Kidney (tissue), 14 donors: Measurements from ENCODE around the gene EIF2D. TPM values are rescaled to one million over a fixed set of nuclear protein-coding genes. Genes with fewer than 3 reads are reported as not detected.

Experiments used
- DNase-seq, 5 donors: peaks; one replicate each; pipeline ENCODE4 v3.0.0-alpha.2; 2013 to 2020
- FAIRE-seq: peaks from 2 replicates; lab custom pipeline; 2012; peaks lifted over from hg19 to GRCh38; lab: Jason Lieb, UNC
- H3K27ac ChIP-seq, 2 donors: one replicate each; pipeline ENCODE4 v1.7.0; 2013; ENCODE audit warnings: low read depth in 2 of 2, low read length in 2 of 2, inconsistent platforms in 1 of 2
- H3K27me3 ChIP-seq: one replicate; pipeline ENCODE4 v1.7.1; 2013; ENCODE audit warnings: low read length, inconsistent platforms; ENCODE audit not compliant: control insufficient read depth, insufficient read depth
- H3K36me3 ChIP-seq, 3 donors: one replicate each; pipeline versions ENCODE4 v1.7.0 to v1.7.1; 2013; ENCODE audit warnings: low read length in 3 of 3, control low read depth in 1 of 3, inconsistent platforms in 1 of 3; ENCODE audit not compliant: insufficient read depth in 3 of 3, control insufficient read depth in 2 of 3
- H3K4me1 ChIP-seq, 3 donors: one replicate each; pipeline versions ENCODE4 v1.7.0 to v1.7.1; 2013; ENCODE audit warnings: low read length in 3 of 3, inconsistent platforms in 1 of 3, low read depth in 1 of 3; ENCODE audit not compliant: control insufficient read depth in 2 of 3, insufficient read depth in 2 of 3
- H3K4me3 ChIP-seq, 3 donors: one replicate each; pipeline versions ENCODE4 v1.7.0 to v1.8.1; 2013; ENCODE audit warnings: low read length in 3 of 3, control low read depth in 1 of 3, inconsistent platforms in 1 of 3
- H3K9ac ChIP-seq, 3 donors: one replicate each; pipeline versions ENCODE4 v1.7.0 to v1.7.1; 2013; ENCODE audit warnings: low read length in 3 of 3, control low read depth in 1 of 3, inconsistent platforms in 1 of 3
- H3K9me3 ChIP-seq, 3 donors: one replicate each; pipeline versions ENCODE4 v1.7.0 to v1.7.1; 2013; ENCODE audit warnings: low read length in 3 of 3, control low read depth in 1 of 3, inconsistent platforms in 1 of 3; ENCODE audit not compliant: control insufficient read depth in 2 of 3, insufficient read depth in 1 of 3
- CTCF ChIP-seq: IDR thresholded peaks from 3 replicates; pipeline ENCODE4 v1.5.1; 2012; ENCODE audit warnings: mild to moderate bottlenecking, moderate library complexity, borderline replicate concordance; ENCODE audit not compliant: insufficient read depth; ENCODE audit errors: extremely low read depth
- intact Hi-C: fragments of 100-400 bp; cut with DNase I; formaldehyde crosslinking; loops from one replicate; pipeline ENCODE4 v1.11.1; 2022
- polyA plus RNA-seq: library from polyadenylated mRNA; stranded (reverse); fragments of 350-450 nt; fragmentation: Illumina TruSeq; extraction: RNeasy Lipid Tissue Mini Kit (QIAGEN cat#74804); gene quantifications from one replicate; pipeline ENCODE4 v1.2.3, GENCODE V29; 2014; ENCODE audit warnings: low read depth, low replicate concordance; ENCODE audit not compliant: insufficient read depth
- total RNA-seq: library from RNA; stranded (reverse); fragmentation: NEBNext Ultra II Directional; extraction: Animal tissue kit (Norgen Biotek cat#: 25700); gene quantifications from one replicate; pipeline ENCODE4 v1.2.1, GENCODE V29; 2021
- donor health status: control.
- donor health status: control.
- donor health status: control.
- donor health status: control.
- donor health status: control.
- donor health status: DM: yes; HTN: yes; CAD: no.
- donor health status: Normal renal cell carcinoma (clear cell type).

The EIF2D gene
- total and polyA plus RNA-seq, 2 donors from 2014 or later = 44.5 to 45.1 TPM

- TF ChIP-seq CTCF = peak; percentile 65
- Histone ChIP-seq H3K27me3 (no peaks in the 10 kb centered on the region), H3K9ac (no peak overlapping the region), H3K4me1 (peaks cover 2 to 9% (median 8%) of the 10 kb centered on the region in 3 donors), H3K9me3 (no peaks in the 10 kb centered on the region), H3K36me3 (peaks cover 6 to 23% (median 15%) of the 10 kb centered on the region in 3 donors), H3K27ac (no peak overlapping the region), H3K4me3 (no peak overlapping the region)
- FAIRE-seq (no peak), DNase-seq (peak in 2 of 5 donors; percentile 29 to 33)
- intact Hi-C loops = no loop called here
Observed at GRCh38 chr1:206608108-206608698, 4.1 kb downstream of the EIF2D start.

- DNase-seq = peak in 1 of 5 donors; percentile 29
- no peak for FAIRE-seq
- Histone ChIP-seq H3K36me3 (peaks cover 6 to 34% (median 27%) of the 10 kb centered on the region in 3 donors), H3K4me1 (peaks cover 2 to 9% (median 8%) of the 10 kb centered on the region in 3 donors), H3K4me3 (no peak overlapping the region), H3K9ac (no peak overlapping the region), H3K9me3 (no peaks in the 10 kb centered on the region), H3K27me3 (no peaks in the 10 kb centered on the region), H3K27ac (no peak overlapping the region)
- TF ChIP-seq CTCF = no peak
- intact Hi-C loops = no loop called here
Observed at GRCh38 chr1:206606867-206607266, 5.4 kb downstream of the EIF2D start.

GRCh38 chr1:206604861-206605260 lies 7.4 kb downstream of the EIF2D start:
- no peak for FAIRE-seq

More at GRCh38 chr1:206604861-206605260, 7.4 kb downstream of the EIF2D start:
- Histone ChIP-seq H3K4me3 (no peak overlapping the region), H3K4me1 (no peaks in the 10 kb centered on the region), H3K27me3 (no peaks in the 10 kb centered on the region), H3K9ac (no peak overlapping the region), H3K9me3 (no peaks in the 10 kb centered on the region), H3K27ac (no peak overlapping the region), H3K36me3 (peaks cover 6 to 39% (median 32%) of the 10 kb centered on the region in 3 donors)
- DNase-seq = no peak
- intact Hi-C loops = no loop called here
- TF ChIP-seq CTCF = no peak
